Activated gamma-delta T cell (primary cell): ENCODE data around the gene MYO10.
"Not testable (repeated sequence)": the region's sequence is repeated elsewhere in the genome, so short reads cannot be mapped to it uniquely, and the experiment has no call there.

Source experiments
- DNase-seq: peaks from one replicate; lab custom pipeline; 2025; lab: John Stamatoyannopoulos, UW
- total RNA-seq, 2 donors: gene quantifications; one replicate each; lab custom pipeline; 2026; lab: John Stamatoyannopoulos, UW

MYO10 gene
- total RNA-seq: 0.15 to 0.22 reads per million in 2 donors

- peak; percentile 17 for DNase-seq
These were observed at the start of gene MYO10 for GRCh38 chr5:16936150-16936988. Gene MYO10 (minus strand): TSS chr5:16936288. CDS start chr5:16935808, 480 bp downstream.

DNA sequence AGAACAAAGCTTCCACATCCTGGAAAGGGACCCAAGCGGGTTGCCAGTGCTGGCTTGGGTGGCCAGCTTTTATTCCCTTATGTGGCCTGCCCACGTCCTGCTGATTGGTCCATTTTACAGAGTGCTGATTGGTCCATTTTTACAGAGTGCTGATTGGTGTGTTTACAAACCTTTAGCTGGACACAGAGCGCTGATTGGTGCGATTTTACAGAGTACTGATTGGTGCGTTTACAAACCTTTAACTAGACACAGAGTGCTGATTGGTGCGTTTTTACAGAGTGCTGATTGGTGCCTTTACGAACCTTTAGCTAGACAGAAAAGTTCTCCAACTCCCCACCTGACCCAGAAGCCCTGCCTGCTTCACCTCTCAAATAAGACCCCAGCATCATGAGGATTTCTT lies 49.2 kb upstream of the MYO10 start:
- not testable (repeated sequence) for DNase-seq

GRCh38 chr5:16983972-16984371 lies 47.9 kb upstream of the MYO10 start:
- no peak for DNase-seq

GRCh38 chr5:16983022-16983639 lies 47.0 kb upstream of the MYO10 start:
- DNase-seq: no peak

DNA sequence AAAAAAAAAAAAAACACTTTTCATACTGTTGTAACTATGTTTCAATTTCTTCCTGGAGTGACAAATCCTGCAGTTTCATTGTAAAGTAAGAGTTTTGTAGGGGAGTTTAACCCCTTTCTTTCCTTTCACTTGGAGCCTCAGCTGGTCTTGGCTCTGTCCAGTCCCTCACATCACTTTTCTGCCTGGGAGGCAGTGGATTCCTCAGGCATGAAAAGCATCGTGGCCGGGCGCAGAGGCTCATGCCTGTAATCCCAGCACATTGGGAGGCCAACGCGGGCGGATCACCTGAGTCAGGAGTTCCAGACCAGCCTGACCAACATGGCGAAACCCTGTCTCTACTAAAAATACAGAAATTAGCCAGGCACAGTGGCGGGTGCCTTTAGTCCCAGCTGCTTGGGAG lies 45.6 kb upstream of the MYO10 start:
- no peak for DNase-seq

GRCh38 chr5:16980983-16981382 lies 44.9 kb upstream of the MYO10 start:
- DNase-seq: no peak

GRCh38 chr5:16978296-16978695 lies 42.2 kb upstream of the MYO10 start:
- DNase-seq: no peak

- DNase-seq: no peak
These were observed 40.5 kb upstream of the MYO10 start for GRCh38 chr5:16976625-16977008.

GRCh38 chr5:16975950-16976624 lies 40.0 kb upstream of the MYO10 start:
- DNase-seq: no peak

DNA sequence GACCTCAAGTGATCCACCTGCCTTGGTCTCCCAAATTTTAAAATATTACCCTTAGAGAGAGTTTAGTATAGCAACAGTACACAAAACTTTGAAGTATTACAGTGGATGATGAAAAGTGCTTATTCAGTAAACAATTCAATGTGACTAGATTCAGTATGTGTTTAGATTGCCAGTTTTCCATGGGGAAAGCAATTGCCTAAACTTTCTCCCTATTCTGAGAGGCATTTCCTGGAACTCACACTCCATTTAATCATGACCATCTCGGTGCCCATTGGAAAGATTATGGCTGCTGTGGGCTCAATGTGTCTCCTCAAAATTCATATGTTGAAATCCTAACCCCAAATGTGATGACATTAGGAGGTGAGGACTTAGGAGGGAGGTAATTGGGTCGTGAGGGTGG lies 38.9 kb upstream of the MYO10 start:
- no peak for DNase-seq

DNA sequence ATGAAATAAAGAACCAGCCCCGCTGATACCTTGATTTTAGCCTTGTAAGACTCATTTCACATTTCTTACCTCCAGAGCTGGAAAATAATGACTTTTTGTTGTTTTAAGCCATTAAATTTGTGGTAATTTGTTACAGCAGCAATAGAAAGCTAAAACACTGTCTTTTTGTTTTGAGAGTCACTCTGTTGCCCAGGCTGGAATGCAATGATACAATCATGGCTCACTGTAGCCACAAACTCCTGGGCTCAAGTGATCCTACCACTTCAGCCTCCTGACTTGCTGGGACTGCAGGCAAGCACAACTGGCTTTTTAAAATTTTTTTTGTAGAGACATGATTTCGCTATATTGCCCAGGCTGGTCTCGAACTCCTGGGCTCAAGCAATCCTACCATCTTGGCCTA lies 34.7 kb upstream of the MYO10 start:
- DNase-seq: no peak

DNA sequence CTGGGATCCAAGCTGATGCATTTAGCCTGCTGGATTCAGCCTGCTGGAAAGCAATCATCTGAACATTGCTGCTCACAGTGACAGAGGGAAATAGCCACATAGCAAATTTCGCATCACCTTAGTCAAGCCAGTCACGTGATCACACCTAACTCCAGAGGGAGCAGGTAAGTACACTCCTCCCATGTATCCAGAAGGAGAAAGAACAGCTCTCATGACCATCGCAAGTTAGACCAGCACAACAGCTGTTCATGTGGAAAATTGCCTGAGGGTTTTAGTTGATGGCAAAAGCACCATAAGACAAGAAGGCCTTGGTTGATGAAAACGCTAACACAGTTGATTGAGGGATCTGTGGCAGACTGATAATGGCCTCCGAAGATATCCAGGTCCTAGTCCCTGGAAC lies 34.2 kb upstream of the MYO10 start:
- DNase-seq: no peak

DNA sequence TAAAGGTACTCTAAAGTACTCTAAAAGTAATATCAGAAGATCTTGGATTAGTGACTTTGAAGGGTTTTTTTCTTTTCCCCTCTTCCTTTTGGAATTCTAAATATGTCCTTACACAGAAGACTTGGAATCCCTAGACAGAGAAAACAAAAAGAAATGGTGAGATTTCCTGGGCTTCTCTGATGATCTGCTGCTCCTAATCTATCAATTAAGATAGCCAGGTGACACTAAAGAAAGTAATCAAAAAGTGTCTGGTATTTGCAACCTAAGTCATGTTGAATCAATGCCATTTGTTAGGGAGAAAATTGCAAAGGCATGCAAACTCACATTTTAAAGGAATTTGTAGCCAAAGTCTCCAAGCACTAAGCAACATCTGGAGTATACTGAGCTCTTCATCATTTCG lies 29.5 kb upstream of the MYO10 start:
- DNase-seq: no peak

GRCh38 chr5:16963821-16964220 lies 27.7 kb upstream of the MYO10 start:
- no peak for DNase-seq

DNA sequence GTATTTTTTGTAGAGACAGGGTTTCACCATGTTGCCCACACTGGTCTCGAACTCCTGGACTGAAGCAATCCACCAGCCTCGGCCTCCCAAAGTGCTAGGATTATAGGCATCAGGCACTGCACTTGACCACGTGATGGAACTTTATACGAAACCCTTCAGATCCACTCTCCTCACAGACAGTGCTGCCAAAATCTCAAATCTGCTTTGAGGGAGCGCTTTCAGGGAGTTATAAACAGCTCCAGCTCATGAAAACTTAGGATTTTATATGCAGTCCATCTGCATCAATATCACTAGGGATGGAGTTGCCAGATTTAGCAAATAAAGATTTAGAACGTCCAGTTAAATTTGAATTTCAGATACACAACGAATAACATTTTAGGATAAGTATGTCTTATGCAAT lies 25.0 kb upstream of the MYO10 start:
- DNase-seq: no peak

DNA sequence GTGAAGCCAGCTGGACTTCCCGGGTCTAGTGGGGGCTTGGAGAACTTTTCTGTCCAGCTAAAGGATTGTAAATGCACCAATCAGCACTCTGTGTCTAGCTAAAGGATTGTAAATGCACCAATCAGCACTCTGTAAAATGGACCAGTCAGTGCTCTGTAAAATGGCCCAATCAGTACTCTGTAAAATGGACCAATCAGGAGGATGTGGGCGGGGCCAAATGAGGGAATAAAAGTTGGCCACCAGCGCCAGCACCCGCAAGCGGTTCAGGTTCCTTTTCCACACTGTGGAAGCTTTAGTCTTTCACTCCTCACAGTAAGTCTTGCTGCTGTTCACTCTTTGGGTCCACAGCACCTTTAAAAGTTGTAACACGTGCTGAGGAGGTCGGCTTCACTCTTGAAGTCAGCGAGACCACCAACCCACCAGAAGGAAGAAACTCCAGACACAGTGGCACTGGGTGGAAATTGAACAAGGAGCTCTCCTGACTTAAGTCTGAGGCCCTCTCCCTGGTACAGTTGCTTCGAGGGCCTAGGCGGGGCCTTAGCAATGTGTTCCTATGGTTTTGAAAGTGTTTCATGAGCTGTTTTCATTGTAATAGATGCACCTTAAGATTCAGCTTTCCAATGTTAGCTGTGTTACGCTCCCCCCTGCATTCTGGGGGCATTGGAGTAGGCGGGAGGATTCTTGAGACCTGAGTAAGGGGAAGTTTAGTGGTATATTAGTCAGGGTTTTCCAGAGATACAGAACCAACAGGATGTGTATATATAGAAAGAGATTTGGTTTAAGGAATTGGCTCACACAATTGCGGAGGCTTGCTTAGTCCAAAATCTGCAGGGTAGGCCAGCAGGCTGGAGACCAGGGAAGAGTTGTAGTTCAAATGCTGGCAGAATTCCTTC lies 21.5 kb upstream of the MYO10 start:
- DNase-seq: no peak

GRCh38 chr5:16953729-16954128 lies 17.6 kb upstream of the MYO10 start:
- no peak for DNase-seq

DNA sequence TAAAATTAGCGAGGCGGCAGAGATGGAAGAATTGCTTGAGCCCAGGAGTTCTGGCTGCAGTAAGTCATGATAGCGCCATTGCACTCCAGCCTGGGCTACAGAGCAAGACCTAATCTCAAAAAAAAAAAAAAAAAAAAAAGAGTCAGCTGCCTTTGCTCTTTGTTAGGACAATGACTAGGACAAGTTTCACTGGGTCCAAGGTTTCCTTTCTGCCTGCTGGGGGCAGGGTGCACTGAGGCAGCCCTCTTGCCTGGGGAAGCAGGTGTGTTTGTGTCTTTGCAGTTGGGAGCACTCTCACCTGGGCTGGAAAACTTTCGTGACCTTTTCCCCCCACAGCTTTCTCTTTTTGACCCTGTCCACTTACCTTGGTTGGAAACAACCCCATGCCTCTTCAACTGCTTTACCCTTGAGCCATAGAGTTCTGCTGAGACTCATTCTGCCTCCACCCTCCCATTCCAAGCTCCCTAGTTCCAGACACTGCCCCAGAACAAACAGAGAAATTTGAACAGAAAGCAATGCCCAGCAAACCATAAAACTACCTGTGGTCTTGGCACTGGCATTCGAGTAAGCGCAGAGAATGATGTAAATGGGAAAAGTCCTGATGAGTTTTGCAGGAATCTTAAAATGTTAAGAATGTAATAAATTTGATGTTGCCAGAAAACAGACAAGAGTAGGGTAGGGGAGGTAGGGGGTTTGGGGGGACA lies 17.0 kb upstream of the MYO10 start:
- no peak for DNase-seq

- no peak for DNase-seq
These were observed 10.6 kb upstream of the MYO10 start for GRCh38 chr5:16946725-16947124.

DNA sequence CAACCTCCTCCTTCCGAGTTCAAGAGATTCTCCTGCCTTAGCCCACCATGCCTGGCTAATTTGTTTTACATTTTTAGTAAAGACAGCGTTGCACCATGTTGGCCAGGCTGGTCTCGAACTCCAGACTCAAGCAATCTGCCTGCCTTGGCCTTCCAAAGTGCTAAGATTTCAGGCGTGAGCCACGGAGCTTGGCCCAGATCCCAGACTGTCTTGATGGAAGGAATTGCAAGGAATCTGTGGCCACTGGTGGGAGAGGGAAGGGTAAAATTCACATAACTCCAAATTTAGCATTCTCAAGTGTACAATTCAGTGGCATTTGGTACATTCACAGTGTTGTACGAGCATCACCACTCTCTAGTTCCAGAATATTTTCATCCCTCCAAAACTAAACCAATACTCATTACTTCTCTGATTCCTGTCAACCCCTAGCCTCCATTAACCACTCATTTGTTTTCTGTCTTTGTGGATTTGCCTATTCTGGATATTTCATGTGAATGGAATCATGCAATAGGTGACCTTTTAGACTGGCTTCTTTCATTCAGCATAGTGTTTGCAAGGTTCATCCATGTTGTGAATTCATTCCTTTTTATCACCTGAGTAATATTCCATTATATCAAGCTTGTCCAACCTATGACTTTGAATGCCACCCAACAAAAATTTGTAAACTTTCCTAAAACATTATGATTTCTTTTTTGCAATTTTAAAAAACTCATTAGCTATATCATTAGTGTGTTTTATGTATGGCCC lies 8.9 kb upstream of the MYO10 start:
- DNase-seq: no peak
